B cell (primary cell): ENCODE measurements around the gene ZNF230.

Source experiments
- CTCF ChIP-seq: fragments of 200-600 bp; IDR thresholded peaks from one replicate; pipeline ENCODE4 v1.8.0; 2022; ENCODE audit warnings: antibody characterized with exemption, mild to moderate bottlenecking
- EZH2 ChIP-seq: IDR thresholded peaks from 2 replicates; pipeline ENCODE4 v1.6.1; 2012; ENCODE audit warnings: borderline replicate concordance, low read depth, mild to moderate bottlenecking, moderate library complexity, low read length; ENCODE audit not compliant: insufficient read depth, poor library complexity, severe bottlenecking

GRCh38 chr19:44010468-44010867 lies 7.7 kb downstream of the ZNF230 start:
- no peak for TF ChIP-seq CTCF
- TF ChIP-seq EZH2, result no peak
